GM12865 (cell line): ENCODE data around the gene SMIM10L2A.

Source experiments
- DNase-seq: peaks from one replicate; pipeline ENCODE4 v3.0.0; 2010; ENCODE audit warnings: low read depth
- H3K4me3 ChIP-seq: 2 replicates; pipeline ENCODE4 v1.5.1; 2011; ENCODE audit warnings: mild to moderate bottlenecking, low read depth, low read length, control low read depth
- CTCF ChIP-seq: IDR thresholded peaks from 2 replicates; pipeline ENCODE4 v1.5.1; 2011; ENCODE audit warnings: low read length, control low read depth, low read depth, inconsistent platforms; ENCODE audit not compliant: insufficient read depth; ENCODE audit errors: missing control alignments

The SMIM10L2A gene

GRCh38 chrX:135389243-135389642, 32.5 kb upstream of the SMIM10L2A start:
- no peak for DNase-seq
- no peak overlapping the region for H3K4me3 ChIP-seq
- TF ChIP-seq CTCF: no peak

GRCh38 chrX:135389717-135390116, 32.0 kb upstream of the SMIM10L2A start:
- no peak for TF ChIP-seq CTCF
- no peak overlapping the region for H3K4me3 ChIP-seq

GRCh38 chrX:135391734-135392133, 30.0 kb upstream of the SMIM10L2A start:
- TF ChIP-seq CTCF: no peak
- no peak overlapping the region for H3K4me3 ChIP-seq
- no peak for DNase-seq

More at GRCh38 chrX:135389717-135390116, 32.0 kb upstream of the SMIM10L2A start:
- DNase-seq: no peak

- DNase-seq: no peak
- no peak overlapping the region for H3K4me3 ChIP-seq
- no peak for TF ChIP-seq CTCF
These were observed 28.7 kb upstream of the SMIM10L2A start for GRCh38 chrX:135393051-135393450.

- H3K4me3 ChIP-seq: no peak overlapping the region
- TF ChIP-seq CTCF: no peak
- no peak for DNase-seq
These were observed 26.7 kb upstream of the SMIM10L2A start for GRCh38 chrX:135395064-135395463.

GRCh38 chrX:135396109-135396508, 25.6 kb upstream of the SMIM10L2A start:
- no peak overlapping the region for H3K4me3 ChIP-seq
- no peak for TF ChIP-seq CTCF
- DNase-seq: no peak

GRCh38 chrX:135396566-135396965, 25.2 kb upstream of the SMIM10L2A start:
- DNase-seq: no peak
- TF ChIP-seq CTCF: no peak
- H3K4me3 ChIP-seq: no peak overlapping the region
